Stimulated activated CD8-positive, alpha-beta memory T cell treated with anti-CD3 and anti-CD28 coated beads, Interleukin-4, amount 100 ng/mL, for 4 hours (primary cell): ENCODE measurements around the gene CHIA.

Experiments
- DNase-seq, 2 donors: peaks; one replicate each; pipeline ENCODE4 v3.0.0-alpha.2; 2020; ENCODE audit warnings: low read depth in 2 of 2, low spot score in 1 of 2

The CHIA gene

DNA sequence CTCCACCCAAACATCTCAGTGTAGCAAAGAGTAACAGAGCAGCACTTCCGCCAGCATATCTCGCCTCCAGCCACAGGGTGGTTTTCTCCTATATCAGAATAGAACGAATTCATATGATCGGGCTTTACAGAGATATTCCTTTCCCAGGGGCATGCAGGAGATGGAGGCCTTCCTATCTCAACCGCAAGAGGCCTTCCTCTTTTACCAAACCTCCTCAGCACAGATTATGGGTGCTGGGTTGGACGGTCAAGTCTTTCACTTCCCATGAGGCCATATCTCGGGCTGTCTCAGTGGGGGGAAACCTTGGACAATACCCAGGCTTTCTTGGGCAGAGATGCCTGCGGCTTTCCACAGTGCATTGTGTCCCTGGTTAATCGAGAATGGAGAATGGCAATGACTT is 71.1 kb downstream of the CHIA start:
- no peak for DNase-seq

- DNase-seq, result no peak
These were observed 74.0 kb downstream of the CHIA start for GRCh38 chr1:111364690-111365089.

GRCh38 chr1:111366256-111366655 is 75.6 kb downstream of the CHIA start:
- DNase-seq, result no peak

GRCh38 chr1:111369177-111369576 is 78.5 kb downstream of the CHIA start:
- DNase-seq, result no peak

DNA sequence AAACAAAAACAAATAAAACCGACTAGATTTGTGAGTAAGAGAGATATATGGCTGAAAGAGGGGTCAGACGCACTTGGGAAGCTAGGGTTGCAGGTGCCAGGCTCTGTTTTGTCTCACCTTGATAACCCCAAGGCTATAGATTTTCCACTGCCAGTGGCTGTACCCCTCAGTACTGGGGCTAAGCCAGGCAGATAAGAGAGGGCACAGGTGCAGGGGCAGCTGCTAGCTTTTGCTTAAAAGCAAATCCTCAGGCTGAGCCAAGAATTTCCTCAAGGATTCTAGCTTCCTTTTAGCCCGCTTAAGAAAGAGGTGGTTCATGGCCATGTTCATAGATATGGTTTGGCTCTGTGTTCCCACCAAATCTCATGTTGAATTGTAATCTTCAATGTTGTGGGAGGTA is 79.0 kb downstream of the CHIA start:
- no peak for DNase-seq
